HEK293T (cell line): ENCODE measurements around the gene RHBDD1.

ENCODE experiments used
- CTCF ChIA-PET: fragments of 350-600 bp; formaldehyde crosslinking; extraction: SDS; loops from one replicate; lab custom pipeline; 2021; ENCODE audit warnings: antibody characterized with exemption, inconsistent platforms; lab: Yijun Ruan, JAX
- POLR2A ChIA-PET: fragments of 350-600 bp; formaldehyde crosslinking; extraction: SDS; loops from one replicate; lab custom pipeline; 2020; ENCODE audit warnings: antibody characterized with exemption, inconsistent platforms; lab: Yijun Ruan, JAX
- DNase-seq: peaks from one replicate; pipeline ENCODE4 v3.0.0; 2012; ENCODE audit warnings: mixed read lengths; ENCODE audit errors: extremely low spot score
- ARNT ChIP-seq: fragments of 450-650 bp; IDR thresholded peaks from 2 replicates; pipeline ENCODE4 v1.6.1; 2017; ENCODE audit warnings: mild to moderate bottlenecking
- BHLHE40 ChIP-seq: fragments of 450-650 bp; IDR thresholded peaks from 2 replicates; pipeline ENCODE4 v1.6.1; 2016; ENCODE audit warnings: mild to moderate bottlenecking, moderate library complexity, borderline replicate concordance
- CTBP1 ChIP-seq: fragments of 450-650 bp; IDR thresholded peaks from 2 replicates; pipeline ENCODE4 v1.6.1; 2016; ENCODE audit warnings: borderline replicate concordance
- ELF4 ChIP-seq: fragments of 450-650 bp; IDR thresholded peaks from 2 replicates; pipeline ENCODE4 v1.6.1; 2017; ENCODE audit warnings: antibody characterized with exemption
- FOXA1 ChIP-seq: fragments of 450-650 bp; IDR thresholded peaks from 2 replicates; pipeline ENCODE4 v1.6.1; 2016; ENCODE audit warnings: mild to moderate bottlenecking
- FOXK2 ChIP-seq: fragments of 450-650 bp; IDR thresholded peaks from 2 replicates; pipeline ENCODE4 v1.6.1; 2016; ENCODE audit warnings: mild to moderate bottlenecking
- FOXM1 ChIP-seq: fragments of 450-650 bp; IDR thresholded peaks from 2 replicates; pipeline ENCODE4 v1.6.1; 2017; ENCODE audit warnings: mild to moderate bottlenecking, borderline replicate concordance
- HDGF ChIP-seq: fragments of 450-650 bp; IDR thresholded peaks from 2 replicates; pipeline ENCODE4 v1.6.1; 2017; ENCODE audit warnings: antibody characterized with exemption, borderline replicate concordance
- L3MBTL2 ChIP-seq: fragments of 450-650 bp; conservative IDR thresholded peaks from 2 replicates; pipeline ENCODE4 v1.6.1; 2016; ENCODE audit warnings: mild to moderate bottlenecking
- LEF1 ChIP-seq: fragments of 450-650 bp; IDR thresholded peaks from 2 replicates; pipeline ENCODE4 v1.6.1; 2017; ENCODE audit warnings: mild to moderate bottlenecking, borderline replicate concordance
- NFRKB ChIP-seq: fragments of 450-650 bp; IDR thresholded peaks from 2 replicates; pipeline ENCODE4 v1.6.1; 2016; ENCODE audit warnings: mild to moderate bottlenecking, moderate library complexity
- SP1 ChIP-seq: fragments of 450-650 bp; IDR thresholded peaks from 2 replicates; pipeline ENCODE4 v1.6.1; 2017
- SUZ12 ChIP-seq: fragments of 450-650 bp; IDR thresholded peaks from 2 replicates; pipeline ENCODE4 v1.6.1; 2016; ENCODE audit warnings: mild to moderate bottlenecking
- TARDBP ChIP-seq: fragments of 450-650 bp; IDR thresholded peaks from 2 replicates; pipeline ENCODE4 v1.6.1; 2016
- ZNF384 ChIP-seq: fragments of 450-650 bp; IDR thresholded peaks from 2 replicates; pipeline ENCODE4 v1.6.1; 2016
- TF ChIP-seq, protein P1 (sequence below): fragments of 450-650 bp; IDR thresholded peaks from 2 replicates; pipeline ENCODE4 v1.6.1; 2016

The RHBDD1 gene

DNA sequence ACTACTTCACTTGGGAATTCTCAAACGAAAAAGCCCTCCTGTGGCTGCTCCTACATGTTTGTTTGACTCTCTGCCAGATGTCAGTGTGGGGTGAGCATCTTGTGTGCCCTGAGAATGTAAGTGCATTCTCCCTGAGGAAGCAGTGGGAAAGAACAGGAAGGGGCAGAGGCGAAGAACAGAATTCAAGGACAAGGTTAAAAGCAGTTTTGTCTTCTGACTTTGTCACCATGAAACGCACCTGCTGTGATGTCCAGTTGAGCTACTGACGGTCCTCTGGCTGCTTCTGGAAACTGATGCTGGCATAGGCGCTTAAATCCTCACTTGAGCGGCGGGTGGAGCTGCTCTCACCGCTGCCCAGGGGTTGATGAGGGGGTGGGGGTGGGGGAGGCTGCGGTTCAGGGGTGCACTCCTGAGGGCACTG, 41.1 kb upstream of the RHBDD1 start:
- no peak for DNase-seq
- CTCF ChIA-PET = interaction anchor here (0.9 kb wide), 1 partner anchor 105 kb away, joined by 3 read pairs; no protein-coding TSS in a partner anchor
- TF ChIP-seq HDGF (no peak), FOXA1 (no peak)
- POLR2A ChIA-PET = no interaction called here

DNA sequence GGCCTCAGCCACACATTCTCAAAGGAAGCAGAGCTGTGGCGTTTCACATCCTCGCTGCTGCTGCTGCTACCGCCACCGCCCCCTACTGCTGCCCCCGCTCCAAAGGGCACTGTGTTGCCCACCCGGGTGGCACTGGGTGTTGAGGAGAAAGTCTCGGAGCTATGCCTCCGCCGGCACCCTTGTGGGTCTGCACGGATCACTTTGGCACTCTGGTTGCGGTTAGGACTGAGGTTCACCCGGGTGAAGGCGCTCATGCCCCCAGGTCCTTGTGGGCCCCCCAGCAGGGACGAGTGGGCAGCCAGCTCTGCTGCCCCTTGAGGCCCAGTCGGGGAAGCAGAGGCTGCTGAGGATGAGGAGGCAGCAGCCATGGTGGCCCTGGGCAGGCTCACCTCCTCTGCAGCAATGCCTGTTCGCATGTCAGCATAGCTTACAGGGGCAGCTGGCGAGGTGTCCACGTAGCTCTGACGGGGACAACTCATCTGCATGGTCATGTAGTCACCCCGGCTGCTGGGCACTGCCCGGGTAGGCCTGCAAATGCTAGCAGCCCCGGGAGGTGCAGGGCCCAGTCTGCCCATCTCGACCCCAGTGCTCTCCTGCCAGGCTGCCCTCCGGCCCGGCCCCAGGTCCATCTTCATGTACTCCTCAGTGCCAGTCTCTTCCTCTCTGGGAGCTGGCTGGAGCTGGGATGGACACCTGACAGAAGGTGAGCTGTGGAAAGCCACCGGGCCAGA, 40.4 kb upstream of the RHBDD1 start:
- no peak for DNase-seq
- POLR2A ChIA-PET = no interaction called here
- CTCF ChIA-PET = interaction anchor here (0.9 kb wide), 1 partner anchor 105 kb away, joined by 3 read pairs; no protein-coding TSS in a partner anchor
- TF ChIP-seq, protein P1, sequence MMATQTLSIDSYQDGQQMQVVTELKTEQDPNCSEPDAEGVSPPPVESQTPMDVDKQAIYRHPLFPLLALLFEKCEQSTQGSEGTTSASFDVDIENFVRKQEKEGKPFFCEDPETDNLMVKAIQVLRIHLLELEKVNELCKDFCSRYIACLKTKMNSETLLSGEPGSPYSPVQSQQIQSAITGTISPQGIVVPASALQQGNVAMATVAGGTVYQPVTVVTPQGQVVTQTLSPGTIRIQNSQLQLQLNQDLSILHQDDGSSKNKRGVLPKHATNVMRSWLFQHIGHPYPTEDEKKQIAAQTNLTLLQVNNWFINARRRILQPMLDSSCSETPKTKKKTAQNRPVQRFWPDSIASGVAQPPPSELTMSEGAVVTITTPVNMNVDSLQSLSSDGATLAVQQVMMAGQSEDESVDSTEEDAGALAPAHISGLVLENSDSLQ = no peak
- TF ChIP-seq CTBP1 (no peak), LEF1 (no peak), ARNT (no peak), ELF4 (no peak), FOXM1 (no peak), HDGF (no peak), NFRKB (no peak), SP1 (no peak), BHLHE40 (no peak), FOXA1 (no peak), ZNF384 (no peak), SUZ12 (no peak), FOXK2 (no peak), TARDBP (no peak)

DNA sequence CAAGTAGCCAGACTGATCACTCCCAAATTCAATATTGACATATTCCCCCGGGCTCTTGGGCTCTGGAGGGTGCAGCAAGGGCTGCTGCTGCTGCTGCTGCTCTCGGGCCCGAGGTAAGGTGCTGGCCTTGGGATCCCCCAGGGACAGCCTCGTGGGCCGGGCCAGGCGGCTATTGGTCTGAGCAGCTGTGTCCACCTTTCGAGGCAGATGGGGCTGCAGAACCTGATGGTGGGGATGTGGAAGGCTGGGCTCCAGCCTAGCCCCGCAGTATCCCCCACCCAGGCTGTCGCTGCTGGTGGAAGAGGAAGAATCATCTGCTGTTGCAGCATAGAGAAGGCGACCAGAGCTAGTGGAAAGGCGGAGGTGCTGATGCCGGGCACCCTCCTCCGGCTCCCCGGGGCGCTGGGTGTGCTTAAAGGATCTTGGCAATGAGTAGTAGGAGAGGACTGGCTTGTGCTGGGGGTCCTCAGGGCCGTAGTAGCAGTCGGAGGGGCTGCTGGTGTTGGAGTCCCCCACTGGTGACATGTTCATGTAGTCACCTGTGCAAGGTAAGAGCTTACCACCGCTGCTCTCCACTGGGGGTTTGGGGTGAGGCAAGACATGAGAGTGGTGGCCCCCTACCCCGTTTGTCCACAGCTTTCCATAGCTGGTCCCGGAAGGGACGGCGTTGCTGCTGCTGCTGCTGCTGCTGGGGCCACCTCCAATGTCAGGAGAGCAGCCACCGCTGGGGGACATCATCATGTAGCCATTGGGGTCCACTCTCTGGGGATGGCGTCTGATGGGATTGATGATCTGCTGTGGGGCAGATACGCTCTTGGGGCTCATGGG, 39.6 kb upstream of the RHBDD1 start:
- CTCF ChIA-PET = no interaction called here
- no peak for DNase-seq
- TF ChIP-seq FOXA1 (no peak), ARNT (no peak), L3MBTL2 (no peak), NFRKB (no peak), ZNF384 (no peak), BHLHE40 (no peak), FOXM1 (no peak), SUZ12 (no peak), TARDBP (no peak), LEF1 (no peak), HDGF (no peak), CTBP1 (no peak), SP1 (no peak), FOXK2 (no peak), ELF4 (no peak)
- TF ChIP-seq, protein P1 = no peak
- POLR2A ChIA-PET = no interaction called here

DNA sequence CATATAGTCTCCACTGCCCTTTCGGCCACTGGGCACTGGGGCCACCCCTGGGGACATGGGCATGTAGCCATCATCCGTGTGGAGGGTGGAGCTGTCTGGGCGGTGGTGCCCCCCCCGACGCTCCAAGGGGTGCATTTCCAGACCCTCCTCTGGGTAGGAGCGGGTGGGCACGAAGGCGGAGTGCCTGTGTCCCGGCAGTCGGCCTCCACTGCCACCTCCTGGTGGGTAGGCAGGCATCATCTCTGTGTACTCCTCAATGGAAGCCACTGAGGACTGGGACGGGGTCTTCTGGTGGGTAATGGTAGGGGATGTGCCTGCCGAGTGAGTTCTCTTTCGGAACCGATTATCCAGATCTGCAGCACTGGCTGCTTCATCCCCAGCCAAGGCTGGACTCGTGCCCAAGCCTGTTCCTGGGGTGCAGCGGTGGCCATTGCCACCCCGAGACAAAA, 39.0 kb upstream of the RHBDD1 start:
- DNase-seq = no peak
- ChIA-PET POLR2A (no interaction called here), CTCF (no interaction called here)
- TF ChIP-seq FOXA1 (no peak), L3MBTL2 (no peak), NFRKB (no peak), SUZ12 (no peak), ELF4 (no peak), HDGF (no peak), SP1 (no peak), ARNT (no peak), LEF1 (no peak), FOXK2 (no peak), CTBP1 (no peak), FOXM1 (no peak), TARDBP (no peak)
- TF ChIP-seq, protein P1 = no peak

DNA sequence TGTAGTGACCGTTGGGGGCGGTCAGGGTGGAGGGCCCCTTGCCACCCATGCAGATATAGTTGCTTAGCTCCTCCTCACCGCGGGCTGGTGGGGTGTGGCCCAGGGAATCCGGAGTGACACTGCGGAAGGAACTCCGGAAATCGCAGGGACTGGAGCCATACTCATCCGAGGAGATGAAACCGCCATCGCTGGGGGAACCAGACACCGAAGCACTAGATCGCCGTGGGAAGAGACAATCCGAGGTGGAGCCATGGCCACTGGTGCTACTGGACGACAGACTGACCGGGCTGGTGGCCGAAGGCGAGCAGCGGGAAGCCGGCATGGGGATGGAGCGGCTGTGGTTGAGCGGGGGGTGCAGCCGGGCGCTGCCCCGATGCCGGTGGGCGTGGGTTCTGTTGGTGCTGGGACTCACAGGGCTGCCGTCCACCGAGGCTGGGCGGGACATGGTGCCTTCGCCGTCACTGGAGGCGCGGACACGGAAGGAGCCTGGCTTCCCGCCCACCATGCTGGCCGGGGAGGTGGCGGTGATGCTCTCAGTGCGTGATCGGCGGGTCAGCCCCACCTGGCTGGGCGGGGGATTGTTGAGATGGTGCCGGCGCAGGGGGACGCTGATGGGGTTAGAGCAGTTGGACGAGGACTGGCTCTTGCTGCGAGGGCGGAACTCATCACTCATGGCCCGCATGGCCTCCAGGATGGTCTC, 38.4 kb upstream of the RHBDD1 start:
- POLR2A ChIA-PET = no interaction called here
- CTCF ChIA-PET = no interaction called here
- no peak for DNase-seq
- TF ChIP-seq CTBP1 (no peak), FOXK2 (no peak), L3MBTL2 (no peak), ELF4 (no peak), ZNF384 (no peak), FOXA1 (no peak), SP1 (no peak), FOXM1 (no peak), NFRKB (no peak)
- TF ChIP-seq, protein P1 = no peak
